Mesothelial cell of epicardium (in vitro differentiated cells): ENCODE measurements around the gene RAB35. TPM values are rescaled to one million over a fixed set of nuclear protein-coding genes. Genes with fewer than 3 reads are reported as not detected.

Experiments used
- DNase-seq, 2 experiments: peaks; one replicate each; pipeline ENCODE4 v3.0.0; 2021; ENCODE audit warnings: low spot score in 2 of 2; ENCODE audit not compliant: unreplicated experiment in 2 of 2
- H3K27ac Mint-ChIP-seq: 2 replicates; pipeline ENCODE4 v1.8.0; 2021; ENCODE audit warnings: mixed read lengths
- H3K27me3 Mint-ChIP-seq: 2 replicates; pipeline ENCODE4 v1.8.0; 2021; ENCODE audit warnings: low read depth, mixed read lengths
- H3K36me3 Mint-ChIP-seq: 2 replicates; pipeline ENCODE4 v1.8.0; 2021; ENCODE audit warnings: mixed read lengths
- H3K4me1 Mint-ChIP-seq: 2 replicates; pipeline ENCODE4 v1.8.0; 2021; ENCODE audit warnings: mixed read lengths
- H3K4me3 Mint-ChIP-seq: 2 replicates; pipeline ENCODE4 v1.8.0; 2021; ENCODE audit warnings: mild to moderate bottlenecking, moderate library complexity, mixed read lengths
- H3K9me3 Mint-ChIP-seq: 2 replicates; pipeline ENCODE4 v1.8.0; 2021; ENCODE audit warnings: mixed read lengths
- CTCF ChIP-seq: fragments of 200-600 bp; sonication (generic); IDR thresholded peaks from one replicate; pipeline ENCODE4 v1.5.0; 2021; ENCODE audit warnings: antibody characterized with exemption; ENCODE audit not compliant: unreplicated experiment
- total RNA-seq: library from RNA; stranded (reverse); gene quantifications from 3 replicates; pipeline ENCODE4 v1.2.1, GENCODE V29; 2021

Gene RAB35
- total RNA-seq, 1 donor from 2014 or later, result 36.5 TPM

- no peak for TF ChIP-seq CTCF
- H3K27ac Mint-ChIP-seq, result no peak overlapping the region
- no peaks in the 10 kb centered on the region for H3K9me3 Mint-ChIP-seq
- no peak overlapping the region for H3K4me3 Mint-ChIP-seq
- H3K27me3 Mint-ChIP-seq, result no peaks in the 10 kb centered on the region
- H3K36me3 Mint-ChIP-seq, result peaks cover 50% of the 10 kb centered on the region
- no peak for DNase-seq
- no peaks in the 10 kb centered on the region for H3K4me1 Mint-ChIP-seq
These were observed 23.4 kb upstream of the RAB35 start for GRCh38 chr12:120139958-120140357.

GRCh38 chr12:120138366-120138765 lies 21.8 kb upstream of the RAB35 start:
- H3K36me3 Mint-ChIP-seq, result peaks cover 46% of the 10 kb centered on the region

GRCh38 chr12:120137833-120138232 lies 21.3 kb upstream of the RAB35 start:
- Mint-ChIP-seq H3K4me1 (no peaks in the 10 kb centered on the region), H3K4me3 (no peak overlapping the region), H3K9me3 (no peaks in the 10 kb centered on the region), H3K27ac (no peak overlapping the region), H3K36me3 (peaks cover 46% of the 10 kb centered on the region), H3K27me3 (no peaks in the 10 kb centered on the region)
- DNase-seq, result no peak
- no peak for TF ChIP-seq CTCF

More at GRCh38 chr12:120138366-120138765, 21.8 kb upstream of the RAB35 start:
- no peaks in the 10 kb centered on the region for H3K27me3 Mint-ChIP-seq
- no peaks in the 10 kb centered on the region for H3K4me1 Mint-ChIP-seq
- TF ChIP-seq CTCF, result no peak
- DNase-seq, result no peak
- H3K27ac Mint-ChIP-seq, result no peak overlapping the region
- H3K4me3 Mint-ChIP-seq, result no peak overlapping the region
- H3K9me3 Mint-ChIP-seq, result no peaks in the 10 kb centered on the region

- H3K4me3 Mint-ChIP-seq, result no peak overlapping the region
- no peak for DNase-seq
- no peak for TF ChIP-seq CTCF
- H3K4me1 Mint-ChIP-seq, result no peaks in the 10 kb centered on the region
- H3K36me3 Mint-ChIP-seq, result peaks cover 44% of the 10 kb centered on the region
- no peaks in the 10 kb centered on the region for H3K27me3 Mint-ChIP-seq
- no peaks in the 10 kb centered on the region for H3K9me3 Mint-ChIP-seq
- H3K27ac Mint-ChIP-seq, result no peak overlapping the region
These were observed 19.7 kb upstream of the RAB35 start for GRCh38 chr12:120136093-120136770.

- Mint-ChIP-seq H3K4me1 (no peaks in the 10 kb centered on the region), H3K4me3 (no peak overlapping the region), H3K9me3 (no peaks in the 10 kb centered on the region), H3K36me3 (peaks cover 36% of the 10 kb centered on the region), H3K27ac (no peak overlapping the region), H3K27me3 (no peaks in the 10 kb centered on the region)
- no peak for TF ChIP-seq CTCF
- DNase-seq, result no peak
These were observed 17.9 kb upstream of the RAB35 start for GRCh38 chr12:120134307-120134980.
